HepG2 (cell line): ENCODE measurements around the gene RPE. TPM values are rescaled to one million over a fixed set of nuclear protein-coding genes. Genes with fewer than 3 reads are reported as not detected.

Source experiments
- ADNP ChIP-seq: sonication (generic); formaldehyde crosslinking; IDR thresholded peaks from 2 replicates; pipeline ENCODE4 v1.4.0; 2020; ENCODE audit warnings: missing genetic modification reagents
- CAMTA2 ChIP-seq: sonication (generic); formaldehyde crosslinking; IDR thresholded peaks from 2 replicates; pipeline ENCODE4 v1.4.0; 2020; ENCODE audit warnings: mild to moderate bottlenecking, missing genetic modification reagents, borderline replicate concordance
- FOSL1 ChIP-seq: sonication (generic); formaldehyde crosslinking; IDR thresholded peaks from 2 replicates; pipeline ENCODE4 v1.9.0; 2021; ENCODE audit warnings: missing genetic modification reagents, borderline replicate concordance
- KDM2A ChIP-seq: sonication (generic); formaldehyde crosslinking; IDR thresholded peaks from 2 replicates; pipeline ENCODE4 v1.4.0; 2020; ENCODE audit warnings: low read depth, missing genetic modification reagents, borderline replicate concordance
- KLF15 ChIP-seq: sonication (generic); formaldehyde crosslinking; IDR thresholded peaks from 2 replicates; pipeline ENCODE4 v1.8.1; 2023; ENCODE audit warnings: borderline replicate concordance, mild to moderate bottlenecking, inconsistent platforms, missing genetic modification reagents, mixed read lengths
- NKX3-1 ChIP-seq: sonication (generic); formaldehyde crosslinking; IDR thresholded peaks from 2 replicates; pipeline ENCODE4 v1.5.0; 2020; ENCODE audit warnings: missing genetic modification reagents
- SNAI1 ChIP-seq: sonication (generic); formaldehyde crosslinking; IDR thresholded peaks from 2 replicates; pipeline ENCODE4 v1.5.0; 2020; ENCODE audit warnings: mild to moderate bottlenecking, missing genetic modification reagents, borderline replicate concordance
- TRIM24 ChIP-seq: sonication (generic); formaldehyde crosslinking; IDR thresholded peaks from 2 replicates; pipeline ENCODE4 v1.8.0; 2022; ENCODE audit warnings: mild to moderate bottlenecking, missing genetic modification reagents
- ZBTB42 ChIP-seq: sonication (generic); formaldehyde crosslinking; IDR thresholded peaks from 2 replicates; pipeline ENCODE4 v1.5.0; 2020; ENCODE audit warnings: mild to moderate bottlenecking, missing genetic modification reagents
- ZFX ChIP-seq: sonication (generic); formaldehyde crosslinking; IDR thresholded peaks from 2 replicates; pipeline ENCODE4 v1.4.0; 2020; ENCODE audit warnings: mild to moderate bottlenecking, low read depth, missing genetic modification reagents, moderate library complexity
- ZNF253 ChIP-seq: sonication (generic); formaldehyde crosslinking; IDR thresholded peaks from 2 replicates; pipeline ENCODE4 v1.8.0; 2022; ENCODE audit warnings: mild to moderate bottlenecking, missing genetic modification reagents, borderline replicate concordance
- ZNF331 ChIP-seq: sonication (generic); formaldehyde crosslinking; IDR thresholded peaks from 2 replicates; pipeline ENCODE4 v1.4.0; 2020; ENCODE audit warnings: missing genetic modification reagents
- ZNF572 ChIP-seq: sonication (generic); formaldehyde crosslinking; IDR thresholded peaks from 2 replicates; pipeline ENCODE4 v1.5.1; 2020; ENCODE audit warnings: mild to moderate bottlenecking, missing genetic modification reagents
- ZNF709 ChIP-seq: sonication (generic); formaldehyde crosslinking; IDR thresholded peaks from 2 replicates; pipeline ENCODE4 v1.5.0; 2020; ENCODE audit warnings: mild to moderate bottlenecking, missing genetic modification reagents
- ZNF841 ChIP-seq: sonication (generic); formaldehyde crosslinking; IDR thresholded peaks from 2 replicates; pipeline ENCODE4 v1.8.1; 2023; ENCODE audit warnings: missing genetic modification reagents, borderline replicate concordance
- polyA plus RNA-seq, 8 experiments: library from polyadenylated mRNA; depleted of rRNA in 3 of 8; stranded (reverse) in 7 of 8; unstranded in 1 of 8; fragments of >200 nt; fragmentation: Illumina TruSeq in 4 of 8; extraction: Trizol in 4 of 8; gene quantifications; 2 replicates each; pipeline versions ENCODE4 v1.2.1 to v1.2.3, GENCODE V29; 2011 to 2016; ENCODE audit warnings: low read depth in 4 of 8, missing spikeins in 1 of 8, mixed read lengths in 1 of 8; ENCODE audit not compliant: insufficient read depth in 1 of 8
- total RNA-seq, 5 experiments: library from RNA; depleted of rRNA; stranded (reverse); fragments of >200 nt; fragmentation: Illumina TruSeq; extraction: Trizol; gene quantifications; 2 replicates each; pipeline ENCODE4 v1.2.3, GENCODE V29; 2016; ENCODE audit warnings: low read depth in 1 of 5
- TF ChIP-seq, protein P1 (sequence below), 2 experiments: sonication (generic) in 1 of 2; formaldehyde crosslinking in 1 of 2; IDR thresholded peaks; 2 replicates each; pipeline versions ENCODE4 v1.4.0 to v1.6.1; 2016 to 2020; ENCODE audit warnings: borderline replicate concordance in 1 of 2, low read depth in 1 of 2, mild to moderate bottlenecking in 1 of 2, missing genetic modification reagents in 1 of 2
- TF ChIP-seq, protein P2 (sequence below): IDR thresholded peaks from 2 replicates; pipeline ENCODE4 v1.6.1; 2016; ENCODE audit warnings: low read depth, control low read depth
- TF ChIP-seq, protein P3 (sequence below): sonication (generic); formaldehyde crosslinking; IDR thresholded peaks from 2 replicates; pipeline ENCODE4 v1.4.0; 2020; ENCODE audit warnings: mild to moderate bottlenecking, low read depth, missing genetic modification reagents
- TF ChIP-seq, protein P4 (sequence below): sonication (generic); formaldehyde crosslinking; IDR thresholded peaks from 2 replicates; pipeline ENCODE4 v1.9.0; 2022; ENCODE audit warnings: low read depth, missing genetic modification reagents

RPE gene
- total and polyA plus RNA-seq, 2 of the 13 experiments (the other 11 are each of a cell fraction or from before 2014, with no cell fraction given) = 72.3 to 107 TPM

DNA sequence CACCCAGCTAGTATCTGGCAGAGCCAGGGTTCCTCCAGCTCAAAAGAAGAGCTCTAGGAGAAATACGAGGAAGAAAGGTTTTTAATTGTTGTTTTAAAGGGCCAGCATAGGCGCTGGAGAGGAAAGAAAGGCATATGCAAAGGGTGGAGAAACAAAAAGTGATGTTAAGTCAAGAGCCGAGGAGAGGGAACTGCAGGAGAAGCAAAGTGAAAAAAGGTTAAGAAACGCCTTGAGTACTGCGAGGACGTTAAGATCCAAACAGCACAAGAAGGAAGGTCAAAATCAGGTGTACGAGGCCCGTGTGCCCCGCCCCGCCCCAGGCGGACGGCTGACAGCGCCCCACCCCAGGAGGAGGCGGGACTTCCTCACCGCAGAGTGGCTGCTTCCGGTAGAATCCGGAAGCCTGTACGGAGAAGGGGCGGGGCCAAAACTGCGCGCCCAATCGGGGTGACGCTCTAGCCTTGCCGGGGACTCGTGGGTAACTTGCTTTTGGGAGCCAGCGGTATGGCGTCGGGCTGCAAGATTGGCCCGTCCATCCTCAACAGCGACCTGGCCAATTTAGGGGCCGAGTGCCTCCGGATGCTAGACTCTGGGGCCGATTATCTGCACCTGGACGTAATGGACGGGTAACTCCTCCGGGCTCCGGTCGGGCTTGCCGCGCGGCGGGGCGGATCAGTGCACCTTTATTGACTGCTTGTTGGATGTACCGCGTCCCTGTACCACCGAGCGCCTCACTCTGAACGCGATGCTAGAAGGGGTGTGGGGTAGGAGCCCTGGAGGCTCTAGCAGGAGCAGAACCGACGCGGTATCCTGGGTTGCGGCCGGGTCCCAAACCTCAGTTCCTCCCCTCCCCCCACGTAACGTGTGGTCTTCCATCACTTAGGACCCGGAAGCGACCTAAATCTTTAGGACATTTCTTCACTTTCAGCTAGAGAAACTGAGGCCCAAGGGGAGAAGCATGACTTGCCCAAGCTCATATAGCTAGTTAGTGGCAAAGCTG is at the start of gene RPE (continued):
- TF ChIP-seq ZBTB42 (no peak), SNAI1 (CRISPR knock-in tag) (peak; percentile 46; the same call in 1 of the 2 replicates), ZFX (CRISPR knock-in tag) (peak; percentile 81), ADNP (CRISPR knock-in tag) (no peak), CAMTA2 (CRISPR knock-in tag) (no peak), ZNF709 (CRISPR knock-in tag) (peak; percentile 61; the same call in 1 of the 2 replicates), KDM2A (CRISPR knock-in tag) (peak; percentile 82), ZNF253 (CRISPR knock-in tag) (0 out of 2 replicates have a peak, but pooled peaks have one; percentile 21), ZNF331 (no peak; the same call in 1 of the 2 replicates), KLF15 (CRISPR knock-in tag) (peak; percentile 34; the same call in 1 of the 2 replicates), ZNF572 (no peak), ZNF841 (no peak), FOSL1 (CRISPR knock-in tag) (no peak), TRIM24 (CRISPR knock-in tag) (no peak), NKX3-1 (CRISPR knock-in tag) (no peak)
- TF ChIP-seq, protein P1, sequence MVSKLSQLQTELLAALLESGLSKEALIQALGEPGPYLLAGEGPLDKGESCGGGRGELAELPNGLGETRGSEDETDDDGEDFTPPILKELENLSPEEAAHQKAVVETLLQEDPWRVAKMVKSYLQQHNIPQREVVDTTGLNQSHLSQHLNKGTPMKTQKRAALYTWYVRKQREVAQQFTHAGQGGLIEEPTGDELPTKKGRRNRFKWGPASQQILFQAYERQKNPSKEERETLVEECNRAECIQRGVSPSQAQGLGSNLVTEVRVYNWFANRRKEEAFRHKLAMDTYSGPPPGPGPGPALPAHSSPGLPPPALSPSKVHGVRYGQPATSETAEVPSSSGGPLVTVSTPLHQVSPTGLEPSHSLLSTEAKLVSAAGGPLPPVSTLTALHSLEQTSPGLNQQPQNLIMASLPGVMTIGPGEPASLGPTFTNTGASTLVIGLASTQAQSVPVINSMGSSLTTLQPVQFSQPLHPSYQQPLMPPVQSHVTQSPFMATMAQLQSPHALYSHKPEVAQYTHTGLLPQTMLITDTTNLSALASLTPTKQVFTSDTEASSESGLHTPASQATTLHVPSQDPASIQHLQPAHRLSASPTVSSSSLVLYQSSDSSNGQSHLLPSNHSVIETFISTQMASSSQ (IDR thresholded peaks at IDR 0.05; ENCODE audit: low read depth) = no peak
- TF ChIP-seq, protein P1 (CRISPR knock-in tag; IDR thresholded peaks at IDR 0.05; ENCODE audit: borderline replicate concordance) = peak; percentile 72
- TF ChIP-seq, protein P2, sequence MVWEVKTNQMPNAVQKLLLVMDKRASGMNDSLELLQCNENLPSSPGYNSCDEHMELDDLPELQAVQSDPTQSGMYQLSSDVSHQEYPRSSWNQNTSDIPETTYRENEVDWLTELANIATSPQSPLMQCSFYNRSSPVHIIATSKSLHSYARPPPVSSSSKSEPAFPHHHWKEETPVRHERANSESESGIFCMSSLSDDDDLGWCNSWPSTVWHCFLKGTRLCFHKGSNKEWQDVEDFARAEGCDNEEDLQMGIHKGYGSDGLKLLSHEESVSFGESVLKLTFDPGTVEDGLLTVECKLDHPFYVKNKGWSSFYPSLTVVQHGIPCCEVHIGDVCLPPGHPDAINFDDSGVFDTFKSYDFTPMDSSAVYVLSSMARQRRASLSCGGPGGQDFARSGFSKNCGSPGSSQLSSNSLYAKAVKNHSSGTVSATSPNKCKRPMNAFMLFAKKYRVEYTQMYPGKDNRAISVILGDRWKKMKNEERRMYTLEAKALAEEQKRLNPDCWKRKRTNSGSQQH (CRISPR knock-in tag) = no peak
- TF ChIP-seq, protein P3, sequence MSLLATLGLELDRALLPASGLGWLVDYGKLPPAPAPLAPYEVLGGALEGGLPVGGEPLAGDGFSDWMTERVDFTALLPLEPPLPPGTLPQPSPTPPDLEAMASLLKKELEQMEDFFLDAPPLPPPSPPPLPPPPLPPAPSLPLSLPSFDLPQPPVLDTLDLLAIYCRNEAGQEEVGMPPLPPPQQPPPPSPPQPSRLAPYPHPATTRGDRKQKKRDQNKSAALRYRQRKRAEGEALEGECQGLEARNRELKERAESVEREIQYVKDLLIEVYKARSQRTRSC = no peak; the same call in 1 of the 2 replicates
- TF ChIP-seq, protein P4, sequence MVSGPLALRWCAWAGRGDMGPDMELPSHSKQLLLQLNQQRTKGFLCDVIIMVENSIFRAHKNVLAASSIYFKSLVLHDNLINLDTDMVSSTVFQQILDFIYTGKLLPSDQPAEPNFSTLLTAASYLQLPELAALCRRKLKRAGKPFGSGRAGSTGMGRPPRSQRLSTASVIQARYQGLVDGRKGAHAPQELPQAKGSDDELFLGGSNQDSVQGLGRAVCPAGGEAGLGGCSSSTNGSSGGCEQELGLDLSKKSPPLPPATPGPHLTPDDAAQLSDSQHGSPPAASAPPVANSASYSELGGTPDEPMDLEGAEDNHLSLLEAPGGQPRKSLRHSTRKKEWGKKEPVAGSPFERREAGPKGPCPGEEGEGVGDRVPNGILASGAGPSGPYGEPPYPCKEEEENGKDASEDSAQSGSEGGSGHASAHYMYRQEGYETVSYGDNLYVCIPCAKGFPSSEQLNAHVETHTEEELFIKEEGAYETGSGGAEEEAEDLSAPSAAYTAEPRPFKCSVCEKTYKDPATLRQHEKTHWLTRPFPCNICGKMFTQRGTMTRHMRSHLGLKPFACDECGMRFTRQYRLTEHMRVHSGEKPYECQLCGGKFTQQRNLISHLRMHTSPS (CRISPR knock-in tag) = no peak
